ENCODE results near the gene EZH2.

Gene EZH2

GRCh38 chr7:148799893-148800555 lies 84.1 kb downstream of the EZH2 start:
- DNase-seq (ENCODE audit: low read depth, low spot score) = no peak
- H3K4me3 ChIP-seq (ENCODE audit: low read depth, low read length) = no peak overlapping the region
- POLR2A ChIA-PET = no interaction called here
- TF ChIP-seq, protein P1, sequence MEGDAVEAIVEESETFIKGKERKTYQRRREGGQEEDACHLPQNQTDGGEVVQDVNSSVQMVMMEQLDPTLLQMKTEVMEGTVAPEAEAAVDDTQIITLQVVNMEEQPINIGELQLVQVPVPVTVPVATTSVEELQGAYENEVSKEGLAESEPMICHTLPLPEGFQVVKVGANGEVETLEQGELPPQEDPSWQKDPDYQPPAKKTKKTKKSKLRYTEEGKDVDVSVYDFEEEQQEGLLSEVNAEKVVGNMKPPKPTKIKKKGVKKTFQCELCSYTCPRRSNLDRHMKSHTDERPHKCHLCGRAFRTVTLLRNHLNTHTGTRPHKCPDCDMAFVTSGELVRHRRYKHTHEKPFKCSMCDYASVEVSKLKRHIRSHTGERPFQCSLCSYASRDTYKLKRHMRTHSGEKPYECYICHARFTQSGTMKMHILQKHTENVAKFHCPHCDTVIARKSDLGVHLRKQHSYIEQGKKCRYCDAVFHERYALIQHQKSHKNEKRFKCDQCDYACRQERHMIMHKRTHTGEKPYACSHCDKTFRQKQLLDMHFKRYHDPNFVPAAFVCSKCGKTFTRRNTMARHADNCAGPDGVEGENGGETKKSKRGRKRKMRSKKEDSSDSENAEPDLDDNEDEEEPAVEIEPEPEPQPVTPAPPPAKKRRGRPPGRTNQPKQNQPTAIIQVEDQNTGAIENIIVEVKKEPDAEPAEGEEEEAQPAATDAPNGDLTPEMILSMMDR (IDR thresholded peaks at IDR 0.05; ENCODE audit: insufficient read depth, low read length, missing control alignments) = no peak
- CTCF ChIA-PET = interaction anchor here (0.6 kb wide), 1 partner anchor 50 kb away, joined by 3 read pairs; no protein-coding TSS in a partner anchor

- CTCF ChIA-PET = no interaction called here
- DNase-seq (ENCODE audit: low read depth, low spot score) = no peak
- TF ChIP-seq, protein P1 (IDR thresholded peaks at IDR 0.05; ENCODE audit: insufficient read depth, low read length, missing control alignments) = no peak
- POLR2A ChIA-PET = interaction anchor here (0.6 kb wide), 1 partner anchor 10 kb away, joined by 3 read pairs; no protein-coding TSS in a partner anchor
- H3K4me3 ChIP-seq (ENCODE audit: low read depth, low read length) = no peak overlapping the region
These were observed 87.2 kb downstream of the EZH2 start for GRCh38 chr7:148796841-148797240.

DNA sequence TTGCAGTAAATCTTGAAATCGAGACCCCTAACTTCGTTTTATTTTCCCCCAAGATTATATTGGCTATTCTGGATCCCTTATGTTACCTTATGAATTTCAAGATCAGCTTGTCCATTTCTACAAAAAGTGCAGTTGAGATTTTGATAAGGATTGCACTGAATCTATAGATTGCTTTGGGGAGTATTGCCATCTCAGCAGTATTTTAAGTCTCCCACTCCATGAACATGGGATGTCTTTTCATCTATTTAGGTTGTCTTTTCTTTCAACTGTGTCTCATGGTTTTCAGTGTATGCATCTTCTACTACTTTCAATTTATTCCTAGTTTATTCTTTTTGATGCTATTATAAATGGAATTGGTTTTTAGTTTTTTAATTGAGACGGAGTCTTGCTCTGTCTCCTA lies 89.6 kb downstream of the EZH2 start:
- TF ChIP-seq, protein P1 (IDR thresholded peaks at IDR 0.05; ENCODE audit: insufficient read depth, low read length, missing control alignments) = no peak
- H3K4me3 ChIP-seq (ENCODE audit: low read depth, low read length) = no peak overlapping the region
- ChIA-PET CTCF (interaction anchor here (1.0 kb wide), 1 partner anchor 19 kb away, joined by 3 read pairs; no protein-coding TSS in a partner anchor), POLR2A (no interaction called here)
- no peak for DNase-seq (ENCODE audit: low read depth, low spot score)

DNA sequence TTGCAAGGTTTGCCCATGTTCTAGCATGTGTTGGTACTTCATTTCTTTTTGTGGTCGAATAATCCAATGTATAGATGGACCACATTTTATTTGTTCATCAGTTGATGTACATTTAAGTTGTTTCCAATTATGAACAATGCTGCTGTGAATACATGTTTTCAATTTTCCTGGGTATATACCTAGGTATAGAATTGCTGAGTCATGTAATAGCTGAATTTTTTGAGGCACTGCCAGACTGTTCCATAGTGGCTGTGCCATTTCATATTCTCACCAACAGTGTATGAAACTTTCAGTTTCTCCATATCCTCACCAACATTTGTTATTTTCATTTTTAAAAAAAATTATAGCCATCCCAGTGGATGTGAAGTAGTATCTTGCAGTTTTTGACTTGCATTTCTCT lies 90.5 kb downstream of the EZH2 start:
- TF ChIP-seq, protein P1 (IDR thresholded peaks at IDR 0.05; ENCODE audit: insufficient read depth, low read length, missing control alignments) = no peak
- POLR2A ChIA-PET = no interaction called here
- H3K4me3 ChIP-seq (ENCODE audit: low read depth, low read length) = no peak overlapping the region
- CTCF ChIA-PET = interaction anchor here (1.0 to 1.4 kb wide), 2 partner anchors 19 to 219 kb away, joined by 3 read pairs; no protein-coding TSS in a partner anchor
- no peak for DNase-seq (ENCODE audit: low read depth, low spot score)

- ChIA-PET POLR2A (no interaction called here), CTCF (interaction anchor here (1.9 kb wide), 1 partner anchor 17 kb away, joined by 5 read pairs; no protein-coding TSS in a partner anchor)
- H3K4me3 ChIP-seq (ENCODE audit: low read depth, low read length) = no peak overlapping the region
- TF ChIP-seq, protein P1 (IDR thresholded peaks at IDR 0.05; ENCODE audit: insufficient read depth, low read length, missing control alignments) = no peak
- DNase-seq (ENCODE audit: low read depth, low spot score) = no peak
These were observed 92.5 kb downstream of the EZH2 start for GRCh38 chr7:148791546-148791945.

DNA sequence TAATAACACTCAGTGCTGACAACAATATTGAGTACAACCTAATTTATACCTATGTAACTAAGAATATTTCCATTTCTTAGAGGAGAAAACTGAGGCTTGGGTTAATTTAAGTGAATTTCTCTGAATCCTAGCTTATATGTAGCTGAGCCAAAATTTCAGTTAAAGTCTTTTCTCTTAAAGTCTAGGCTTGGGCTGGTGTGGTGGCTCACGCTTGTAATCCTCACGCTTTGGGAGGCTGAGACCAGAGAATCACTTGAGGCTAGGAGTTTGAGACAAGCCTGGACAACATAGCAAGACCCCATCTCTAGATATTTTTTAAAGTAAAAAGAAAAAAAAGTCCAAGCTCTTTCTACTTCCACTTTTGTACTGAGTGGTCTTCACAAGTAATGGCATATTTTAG lies 93.2 kb downstream of the EZH2 start:
- ChIA-PET CTCF (interaction anchor here (1.9 kb wide), 1 partner anchor 16 kb away, joined by 5 read pairs; no protein-coding TSS in a partner anchor), POLR2A (no interaction called here)
- TF ChIP-seq, protein P1 (IDR thresholded peaks at IDR 0.05; ENCODE audit: insufficient read depth, low read length, missing control alignments) = no peak
- H3K4me3 ChIP-seq (ENCODE audit: low read depth, low read length) = no peak overlapping the region
- DNase-seq (ENCODE audit: low read depth, low spot score) = no peak

Data from AG04449 (cell line).